NK-92 (cell line): ENCODE measurements around the gene HDAC4.
"Not testable (repeated sequence)": the region's sequence is repeated elsewhere in the genome, so short reads cannot be mapped to it uniquely, and the experiment has no call there.

Experiments
- DNase-seq: peaks from one replicate; lab custom pipeline; 2025; ENCODE audit not compliant: unreplicated experiment; lab: John Stamatoyannopoulos, UW

The HDAC4 gene

DNA sequence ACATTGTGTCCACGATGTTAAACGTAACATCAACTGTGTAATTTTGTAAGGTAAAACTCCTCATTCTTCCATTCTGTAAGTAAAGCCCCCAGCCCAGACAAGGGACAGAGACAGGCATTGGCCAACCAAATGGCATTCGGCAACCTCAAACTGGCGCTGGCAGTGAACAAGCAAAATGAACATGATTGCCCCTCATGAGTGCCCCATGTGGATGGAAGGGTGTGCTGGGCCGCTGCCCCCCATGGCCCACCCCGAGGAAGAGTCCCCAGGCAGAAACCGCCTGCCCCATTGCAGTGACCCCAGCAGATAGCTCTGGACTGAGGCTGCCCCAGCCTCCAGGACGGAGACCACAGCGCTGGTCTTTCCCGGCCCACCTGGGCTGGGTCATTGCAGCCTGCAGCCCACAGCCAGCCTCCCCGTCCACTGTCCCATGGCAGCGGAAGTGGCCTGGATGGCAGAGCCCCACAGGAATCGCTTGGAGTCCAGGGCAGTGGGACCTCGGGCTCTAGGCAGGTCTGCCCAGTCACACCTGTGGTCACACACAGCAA, 220.2 kb downstream of the HDAC4 start:
- DNase-seq: no peak

DNA sequence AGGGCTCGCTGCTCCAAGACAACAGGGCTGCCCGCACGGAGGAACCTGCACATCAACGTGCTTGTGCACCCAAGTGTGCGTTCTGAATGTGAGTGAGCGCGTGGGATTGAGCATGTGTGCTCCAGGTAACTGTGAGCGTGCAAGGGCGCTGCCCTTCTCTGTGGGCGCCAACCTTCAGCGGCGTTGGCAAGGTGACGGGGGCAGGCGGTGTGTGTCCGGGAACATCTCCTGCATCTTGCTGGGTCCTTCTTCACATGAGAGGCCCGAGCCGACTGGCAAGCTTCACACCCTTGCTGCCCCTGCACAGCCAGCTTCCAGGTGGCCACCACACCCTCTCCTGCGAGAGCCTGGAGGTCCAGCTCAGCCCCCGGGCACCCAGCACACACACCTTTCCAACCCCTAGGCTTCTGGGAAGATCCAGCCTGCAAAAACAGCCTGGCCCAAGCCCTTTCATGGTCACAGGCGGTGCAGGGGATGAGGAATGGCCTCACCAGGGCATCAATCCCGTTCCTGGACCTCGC, 220.9 kb downstream of the HDAC4 start:
- DNase-seq: no peak

DNA sequence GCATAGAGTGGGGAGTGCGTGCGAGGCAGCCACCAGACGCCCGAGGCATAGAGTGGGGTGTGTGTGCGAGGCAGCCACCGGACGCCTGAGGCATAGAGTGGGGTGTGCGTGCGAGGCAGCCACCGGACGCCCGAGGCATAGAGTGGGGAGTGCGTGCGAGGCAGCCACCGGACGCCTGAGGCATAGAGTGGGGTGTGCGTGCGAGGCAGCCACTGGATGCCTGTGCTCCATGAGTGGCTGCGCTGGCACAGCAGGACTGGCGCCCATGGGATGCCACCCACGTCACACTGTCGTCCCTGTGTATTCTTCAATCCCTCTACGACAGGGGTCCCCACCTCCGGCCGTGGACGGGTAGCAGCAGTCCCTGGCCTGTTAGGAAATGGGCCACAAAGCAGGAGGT, 221.9 kb downstream of the HDAC4 start:
- no peak for DNase-seq

DNA sequence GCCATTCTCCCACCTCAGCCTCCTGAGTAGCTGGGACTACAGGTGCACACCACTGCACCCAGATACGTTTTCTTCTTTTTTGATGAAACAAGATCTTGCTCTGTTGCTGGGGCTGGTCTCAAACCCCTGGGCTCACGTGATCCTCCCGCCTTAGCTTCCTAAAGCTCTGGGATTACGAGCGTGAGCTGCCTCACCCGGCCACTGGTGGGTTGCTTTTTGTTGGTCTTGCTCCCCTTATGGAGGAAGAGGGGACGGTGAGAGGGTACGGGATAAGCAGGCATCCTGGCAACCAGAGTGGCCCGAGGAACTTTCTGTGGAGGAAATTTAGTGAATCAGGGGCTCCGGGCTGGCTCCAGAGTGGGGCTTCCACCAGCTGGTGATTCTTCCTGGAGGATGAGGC, 222.3 kb downstream of the HDAC4 start:
- DNase-seq: no peak

DNA sequence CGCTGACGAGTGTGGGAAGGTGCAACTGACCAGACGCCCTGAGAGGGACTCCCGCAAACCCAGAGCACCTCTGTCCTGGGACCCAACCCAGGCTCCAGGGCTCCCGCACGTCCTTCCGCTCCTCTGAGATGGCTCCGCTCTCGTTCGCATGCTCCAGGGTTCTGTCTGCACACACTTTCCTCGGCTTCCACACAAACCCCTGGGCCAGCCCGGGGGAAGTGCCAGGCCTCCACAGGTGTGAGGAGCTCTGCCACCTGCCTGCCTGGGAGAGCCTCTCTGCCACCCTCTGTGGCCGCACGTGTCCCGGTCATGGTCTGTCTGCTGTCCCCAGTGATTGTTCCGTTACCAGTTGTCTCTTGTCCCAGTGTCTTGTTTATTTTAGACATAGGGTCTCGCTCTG, 222.9 kb downstream of the HDAC4 start:
- DNase-seq: no peak

DNA sequence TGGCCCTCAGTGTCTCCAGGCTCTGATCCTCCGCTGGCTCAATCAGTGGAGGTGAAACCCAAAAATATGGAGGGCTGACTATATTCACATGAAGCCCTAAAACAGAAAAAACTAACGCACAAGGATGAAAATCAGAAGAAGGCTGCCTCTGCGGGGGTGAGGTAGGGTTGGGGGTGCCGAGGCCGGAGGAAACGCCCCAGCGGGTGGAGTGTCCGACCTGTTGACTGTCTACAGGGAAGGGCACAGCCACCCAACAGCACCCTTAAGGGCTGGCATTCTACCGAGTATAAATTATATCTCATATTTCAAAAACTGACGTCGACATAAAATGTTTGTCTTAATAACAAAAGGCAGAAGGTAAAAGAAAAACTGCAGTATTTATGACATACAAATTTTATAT, 223.5 kb downstream of the HDAC4 start:
- no peak for DNase-seq

DNA sequence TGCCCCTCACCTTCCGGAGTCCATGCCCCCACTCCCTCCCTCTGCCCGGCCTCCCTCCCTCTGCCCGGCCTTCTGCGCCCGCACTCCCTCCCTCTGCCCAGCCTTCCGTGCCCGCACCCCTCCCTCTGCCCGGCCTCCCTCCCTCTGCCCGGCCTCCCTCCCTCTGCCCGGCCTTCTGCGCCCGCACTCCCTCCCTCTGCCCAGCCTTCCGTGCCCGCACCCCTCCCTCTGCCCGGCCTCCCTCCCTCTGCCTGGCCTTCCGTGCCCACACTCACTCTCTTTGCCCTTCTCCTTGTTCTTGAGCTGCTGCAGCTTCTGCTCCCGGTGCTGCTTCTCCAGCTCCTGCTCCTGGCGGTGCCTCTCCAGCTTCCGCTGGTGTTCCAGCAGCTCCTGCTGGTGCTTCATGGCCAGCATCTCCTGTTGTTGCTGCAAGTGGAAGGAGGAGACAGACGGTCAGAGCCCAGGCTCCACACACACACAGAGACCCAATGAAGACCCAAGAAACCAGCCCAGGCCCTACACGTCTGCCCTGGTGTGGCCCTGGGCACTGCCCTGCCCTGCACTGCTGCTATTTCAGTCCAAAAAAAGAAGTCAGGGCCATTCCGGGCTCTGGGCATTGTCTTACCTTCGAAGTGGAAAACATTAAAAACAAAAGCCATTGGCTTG, 224.5 kb downstream of the HDAC4 start:
- DNase-seq: not testable (repeated sequence)

DNA sequence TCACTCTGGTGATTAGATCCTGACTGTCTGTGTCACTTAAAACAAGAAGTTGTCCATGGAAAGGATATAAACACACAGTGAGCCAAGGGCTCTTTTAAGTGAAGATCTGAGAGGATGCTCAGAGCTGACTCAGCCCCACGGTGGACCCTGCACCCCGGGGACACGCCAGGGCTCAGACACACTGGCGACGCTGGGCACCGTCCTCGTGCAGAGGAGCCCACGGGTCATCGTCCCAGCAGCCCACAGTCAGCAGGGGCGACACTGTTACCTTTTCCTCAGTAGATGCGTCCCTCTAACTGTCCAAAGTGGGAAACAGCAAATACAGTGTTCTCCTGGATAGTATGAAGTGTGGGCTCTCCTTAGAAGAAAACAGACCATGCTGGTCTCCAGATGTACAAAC, 225.6 kb downstream of the HDAC4 start:
- no peak for DNase-seq

DNA sequence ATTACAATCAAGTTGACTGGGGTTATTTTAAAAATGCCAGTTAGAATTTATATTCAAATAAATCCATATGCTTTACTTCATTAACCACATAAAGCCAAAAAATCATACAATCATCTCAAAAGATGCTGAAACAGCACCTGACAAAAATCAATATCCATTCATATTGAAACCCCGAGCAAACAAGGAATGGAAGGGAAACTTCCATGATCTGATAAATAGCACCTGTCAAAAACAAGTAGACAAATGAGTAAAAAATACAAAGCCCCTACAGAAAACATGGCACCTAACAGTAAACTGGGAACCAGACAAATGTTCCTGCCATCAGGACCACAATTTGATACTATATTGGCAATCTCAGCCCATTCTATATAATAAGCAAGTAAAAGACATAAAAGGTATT, 227.5 kb downstream of the HDAC4 start:
- DNase-seq: no peak

DNA sequence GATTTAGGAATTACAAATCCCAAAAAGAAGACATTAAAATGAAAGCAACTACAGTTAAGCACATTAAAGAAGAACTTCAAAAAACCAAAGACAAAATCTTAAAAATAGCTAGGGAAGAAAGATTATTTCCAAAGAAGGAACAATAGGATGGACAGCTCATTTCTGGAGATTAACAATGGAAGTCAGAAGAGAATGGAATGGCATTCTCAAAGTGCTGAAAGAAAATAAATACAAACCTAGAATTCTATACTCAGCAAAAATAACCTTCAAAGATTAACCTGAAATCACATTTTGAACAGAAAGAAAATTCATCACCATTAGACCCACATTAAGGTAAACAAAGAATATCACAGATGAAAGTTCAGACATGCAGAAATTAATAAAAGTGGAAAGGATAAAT, 229.2 kb downstream of the HDAC4 start:
- DNase-seq: no peak

DNA sequence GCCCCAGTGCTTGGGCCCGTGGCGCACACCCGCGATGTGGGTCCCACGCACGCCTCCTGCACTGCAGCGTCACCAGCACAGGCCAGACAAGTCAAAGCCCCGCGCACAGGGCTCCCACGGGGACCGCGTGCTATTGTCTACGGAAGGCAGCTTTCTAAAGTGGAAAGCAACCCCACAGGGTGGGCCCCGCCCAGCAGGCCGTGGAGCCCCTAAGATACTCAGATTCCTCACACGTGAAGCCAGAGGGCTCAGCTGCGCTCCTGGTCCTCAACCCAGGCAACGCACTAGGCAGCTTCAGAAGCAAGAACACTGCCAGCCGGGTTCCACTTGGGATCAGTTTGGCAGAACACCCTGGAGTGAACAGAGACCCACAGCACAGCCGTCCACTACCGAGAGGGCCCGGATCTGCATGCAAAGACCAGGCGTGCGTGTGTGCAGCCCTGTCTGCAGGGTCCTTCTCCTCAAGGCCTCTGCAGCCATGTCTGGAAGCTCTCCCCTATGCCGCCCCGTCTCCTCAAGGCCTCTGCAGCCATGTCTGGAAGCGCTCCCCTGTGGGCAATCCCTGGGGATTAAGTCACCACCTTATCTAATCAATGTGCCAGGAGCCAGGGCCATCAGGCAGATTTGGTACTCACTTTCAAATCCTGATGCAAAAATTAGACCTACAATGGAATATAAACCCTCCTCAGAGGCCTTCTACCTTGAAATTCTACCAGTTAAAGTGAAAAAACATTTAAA, 231.3 kb downstream of the HDAC4 start:
- DNase-seq: no peak

DNA sequence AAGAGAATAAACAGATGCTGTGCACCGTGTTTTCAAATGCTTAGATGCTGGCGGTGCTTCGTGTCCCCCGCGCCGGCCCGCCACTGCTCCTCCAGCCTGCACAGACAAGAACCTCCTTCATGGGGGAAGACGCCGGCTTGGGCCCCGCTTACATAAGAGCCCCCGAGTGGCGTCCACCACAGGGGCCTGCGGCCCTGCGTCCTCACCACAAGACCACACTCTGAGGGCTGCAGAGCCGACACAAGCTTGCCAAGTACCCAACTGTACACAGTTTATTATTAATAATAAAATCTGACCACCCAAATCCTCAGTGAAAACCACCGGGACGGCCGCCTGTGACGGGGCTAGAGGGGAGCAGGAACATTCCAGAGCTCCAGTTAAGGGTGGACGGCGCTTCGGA, 232.2 kb downstream of the HDAC4 start:
- DNase-seq: no peak

DNA sequence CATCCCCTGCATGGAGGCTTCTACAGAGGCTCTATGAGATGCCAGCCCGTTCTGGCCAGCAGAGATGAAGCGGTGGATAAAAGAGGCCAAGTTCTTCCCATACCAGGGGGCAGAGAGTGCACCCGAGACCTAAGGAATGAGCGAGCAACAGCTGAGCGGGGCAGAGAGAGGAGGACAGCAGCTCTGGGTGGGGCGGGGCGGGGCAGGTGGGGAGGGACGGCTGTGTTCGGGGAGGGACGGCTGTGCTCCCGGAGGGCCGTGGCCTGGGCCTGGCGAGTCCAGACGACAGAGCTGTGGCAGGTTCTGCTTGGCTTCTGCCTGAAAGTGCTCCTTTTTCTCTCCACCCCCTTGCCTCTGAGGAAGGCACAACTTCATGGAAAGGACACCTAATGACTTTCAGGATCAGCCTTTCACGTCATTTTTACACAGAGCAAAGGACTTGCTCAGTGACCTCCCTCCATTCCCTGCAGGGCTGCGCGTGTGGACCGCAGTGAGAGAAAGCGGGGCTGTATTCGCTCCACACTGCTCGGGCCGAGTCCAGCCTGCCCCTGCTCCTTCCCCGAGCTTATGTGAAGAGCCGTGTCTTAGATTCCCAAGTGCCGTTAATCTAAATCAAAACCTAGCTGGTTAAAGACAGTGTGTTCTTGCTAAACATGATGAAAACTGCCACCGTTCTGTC, 232.9 kb downstream of the HDAC4 start:
- no peak for DNase-seq

DNA sequence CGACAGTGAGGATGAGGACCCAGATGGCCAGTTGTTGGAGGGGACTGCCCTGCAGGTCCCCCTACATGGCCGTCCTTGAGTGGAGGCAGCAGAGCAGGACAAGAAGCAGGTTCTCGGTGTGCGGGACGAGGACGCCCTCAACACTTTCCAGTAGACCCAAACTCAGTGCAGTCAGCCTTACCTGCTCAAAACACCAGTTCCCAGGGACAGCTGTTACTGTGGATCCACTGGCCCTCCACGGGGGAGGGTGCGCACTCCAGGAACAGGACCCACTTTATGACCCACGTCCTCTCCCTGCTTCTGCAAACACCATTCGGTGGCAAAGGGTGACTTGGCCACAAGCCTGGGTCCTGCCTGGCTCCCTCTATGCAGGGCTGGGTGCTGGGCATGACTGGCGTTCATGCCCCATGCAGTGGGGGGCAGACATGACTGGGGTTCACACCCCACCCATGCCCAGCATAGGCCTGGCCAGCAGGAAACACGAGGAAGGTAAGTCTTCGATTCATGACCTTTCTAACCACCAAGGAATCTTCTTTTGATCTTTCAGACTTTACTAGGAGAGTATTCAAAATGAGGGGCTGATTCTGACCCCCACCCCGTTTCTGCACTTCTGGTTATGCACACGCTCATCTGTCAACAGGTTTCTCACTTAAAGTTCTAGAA, 233.7 kb downstream of the HDAC4 start:
- no peak for DNase-seq

DNA sequence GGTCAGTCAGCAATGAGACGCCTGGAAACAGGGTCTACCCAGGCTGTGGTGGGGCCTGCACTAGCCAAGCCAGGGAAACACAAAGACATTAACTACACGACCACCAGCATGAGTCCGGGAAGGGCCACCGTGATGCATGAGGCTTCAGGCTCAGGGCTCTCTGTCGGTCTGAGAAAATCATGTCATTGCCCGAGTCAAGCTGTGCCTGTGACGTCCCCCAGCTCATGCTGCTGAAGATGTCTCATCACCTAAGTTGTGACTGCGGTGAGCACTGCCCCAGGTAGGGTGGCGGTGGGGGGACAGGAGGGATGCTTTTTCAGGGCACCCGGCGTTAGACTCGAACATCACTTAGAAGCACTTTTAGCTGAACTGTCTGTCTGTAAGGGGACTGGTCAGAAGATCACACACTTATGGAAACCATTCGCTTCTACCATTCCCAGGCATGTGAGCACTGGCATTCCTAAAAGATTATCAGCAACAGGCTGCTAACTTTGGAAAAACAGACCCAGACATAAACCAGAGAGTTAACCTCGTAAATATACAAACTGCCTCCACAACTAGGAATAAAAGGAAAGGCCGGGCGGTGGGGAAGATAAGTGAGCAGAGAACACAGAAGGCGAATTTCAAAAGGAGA, 234.5 kb downstream of the HDAC4 start:
- DNase-seq: no peak

DNA sequence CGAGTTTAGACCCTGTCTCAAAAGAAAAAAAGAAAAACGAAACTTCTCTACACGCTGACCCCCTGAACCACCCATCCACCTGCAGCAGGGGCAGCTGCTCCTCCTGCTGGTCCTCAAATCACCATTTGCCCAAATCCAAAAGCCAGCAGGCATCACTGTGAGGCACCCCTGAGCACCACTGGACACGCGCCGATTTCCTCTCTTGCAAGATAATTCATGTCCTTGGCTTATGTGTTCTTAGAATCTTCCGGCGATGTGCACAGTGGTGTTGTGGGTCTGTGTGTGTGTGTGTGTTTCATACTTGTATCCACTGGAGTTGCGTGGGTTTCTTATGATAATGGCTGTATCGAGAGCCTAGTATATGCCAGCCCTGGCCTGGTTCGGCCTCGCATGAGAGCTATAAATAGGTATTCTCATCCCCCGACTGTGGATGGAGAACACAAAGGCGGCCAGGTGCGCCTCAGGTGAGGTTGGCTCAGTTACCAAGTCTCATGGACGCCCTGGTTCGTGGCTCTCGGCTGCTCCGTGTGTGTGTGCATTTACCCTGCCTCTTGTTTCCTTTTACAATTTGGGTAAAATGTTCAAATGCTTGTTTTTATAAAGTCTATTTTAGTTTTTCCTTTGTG, 235.5 kb downstream of the HDAC4 start:
- DNase-seq: no peak

DNA sequence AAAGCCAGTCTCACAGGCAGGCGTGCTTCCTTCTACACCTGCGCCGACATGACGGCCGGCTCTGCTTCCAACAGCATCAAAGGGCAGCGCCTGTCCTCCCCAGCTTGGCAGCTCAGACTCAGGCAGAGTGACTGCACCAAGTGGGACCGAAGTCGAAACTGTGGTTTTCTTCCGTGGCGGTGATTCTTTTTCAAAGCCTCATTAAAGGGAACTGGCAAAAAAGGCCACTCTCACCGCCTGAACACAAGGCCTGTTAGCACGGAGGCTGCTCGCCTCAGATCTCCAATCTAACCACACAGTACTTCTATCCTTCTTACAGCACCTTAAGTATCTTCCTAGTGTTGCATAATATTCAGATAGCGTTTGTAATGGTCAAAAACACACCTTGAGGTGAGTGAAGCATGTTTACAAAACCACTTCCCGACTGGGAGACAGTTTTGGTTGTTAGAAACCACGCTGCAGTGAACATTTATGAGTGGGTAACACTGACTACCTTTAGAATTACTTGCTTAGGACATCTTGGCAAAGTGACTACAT, 236.4 kb downstream of the HDAC4 start:
- DNase-seq: no peak

DNA sequence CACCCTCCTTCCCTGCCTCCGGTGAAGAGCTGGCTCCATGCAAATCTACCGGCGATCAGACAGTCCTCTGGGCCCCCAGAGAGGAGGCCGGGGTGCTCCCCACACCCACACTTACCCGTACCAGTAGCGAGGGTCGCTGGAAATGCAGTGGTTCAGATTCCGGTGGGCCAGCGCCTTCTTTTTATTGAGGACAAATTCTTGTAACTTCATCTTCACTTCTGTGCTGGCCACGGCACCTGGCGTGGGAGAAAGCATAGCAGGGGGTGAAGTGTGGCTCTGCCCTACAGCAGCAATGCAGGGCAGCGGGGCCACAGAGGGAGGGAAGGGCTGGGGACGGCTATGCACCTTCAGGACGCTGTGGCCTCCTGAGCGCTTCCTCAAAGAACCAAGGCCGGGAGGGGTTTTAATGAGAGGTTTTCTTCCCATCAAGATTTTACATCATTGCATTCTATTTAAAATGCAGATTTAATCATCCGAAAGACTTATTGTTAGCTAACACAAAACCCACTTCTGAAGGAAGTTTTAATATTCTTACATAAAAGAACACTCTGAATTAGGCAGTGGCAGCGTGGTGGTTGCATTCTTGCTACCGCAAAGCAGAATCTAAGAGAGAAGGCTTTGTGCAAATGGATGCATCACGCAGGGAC, 237.0 kb downstream of the HDAC4 start:
- no peak for DNase-seq

DNA sequence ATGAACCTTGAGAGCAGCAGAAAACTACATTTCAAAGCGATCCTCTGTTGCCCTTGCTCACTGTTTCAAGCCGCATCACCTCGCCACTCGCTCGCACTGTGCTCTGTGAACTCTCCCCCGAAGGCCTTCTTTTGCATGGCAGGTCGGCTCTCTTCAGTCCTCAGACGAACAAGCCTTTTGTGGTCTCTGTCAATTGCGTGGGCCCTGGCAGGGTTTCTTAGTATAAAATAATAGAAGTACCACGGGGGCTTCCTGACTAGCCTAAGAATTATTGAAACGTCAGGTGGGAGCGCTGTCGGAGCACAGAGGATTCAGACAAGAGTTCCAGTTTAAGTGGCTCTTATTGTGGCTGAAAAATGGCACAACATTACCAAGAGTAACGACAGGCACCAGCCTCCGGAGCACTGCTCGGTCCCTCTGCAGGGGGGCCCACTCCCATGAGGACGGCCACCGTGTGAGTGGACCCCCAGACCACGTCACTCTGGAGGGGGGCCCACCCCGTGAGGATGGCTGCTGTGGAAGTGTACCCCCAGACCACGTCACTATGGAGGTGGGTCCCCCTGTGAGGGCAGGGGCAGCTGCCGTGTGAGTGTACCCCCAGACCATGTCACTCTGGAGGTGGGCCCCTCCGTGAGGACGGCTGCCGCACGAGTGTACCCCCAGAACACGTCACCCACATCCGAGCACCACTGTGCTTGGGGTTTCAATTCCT, 237.7 kb downstream of the HDAC4 start:
- DNase-seq: no peak
